Upper lobe of left lung (tissue), 6 donors: ENCODE results near the gene ZNF341. TPM values are rescaled to one million over a fixed set of nuclear protein-coding genes. Genes with fewer than 3 reads are reported as not detected.

Experiments
- ATAC-seq, 2 donors: fragments of 200-7000 bp; cut with Tn5 transposase; one replicate each; pipeline ENCODE4 v1.9.1; 2022; ENCODE audit warnings: mild to moderate bottlenecking in 2 of 2, moderate library complexity in 2 of 2; ENCODE audit not compliant: low FRiP score in 2 of 2
- DNase-seq, 2 donors: peaks; one replicate each; pipeline ENCODE4 v3.0.0-alpha.2; 2019 to 2020
- H3K27ac ChIP-seq, 4 donors: fragments of 200-600 bp; sonication (generic); one replicate each; pipeline ENCODE4 v1.5.1; 2016 to 2019
- H3K27me3 ChIP-seq, 4 donors: fragments of 200-600 bp; sonication (generic); one replicate each; pipeline ENCODE4 v1.5.1; 2017 to 2019
- H3K36me3 ChIP-seq, 4 donors: fragments of 200-600 bp; sonication (generic); one replicate each; pipeline ENCODE4 v1.5.1; 2016 to 2019
- H3K4me1 ChIP-seq, 4 donors: fragments of 200-600 bp; sonication (generic); one replicate each; pipeline ENCODE4 v1.5.1; 2018 to 2019
- H3K4me3 ChIP-seq, 4 donors: fragments of 200-600 bp; sonication (generic); one replicate each; pipeline ENCODE4 v1.5.1; 2017 to 2019; ENCODE audit warnings: mild to moderate bottlenecking in 2 of 4, moderate library complexity in 1 of 4
- H3K9me3 ChIP-seq, 4 donors: fragments of 200-600 bp; sonication (generic); one replicate each; pipeline ENCODE4 v1.5.1; 2018 to 2019
- EP300 ChIP-seq, 4 donors: sonication (generic); formaldehyde crosslinking; IDR thresholded peaks; one replicate each; pipeline ENCODE4 v1.5.1; 2017; ENCODE audit warnings: antibody characterized with exemption in 4 of 4, control low read depth in 2 of 4
- POLR2A ChIP-seq, 4 donors: fragments of 450-650 bp; IDR thresholded peaks; one replicate each; pipeline ENCODE4 v1.5.1; 2016 to 2017; ENCODE audit warnings: antibody characterized with exemption in 4 of 4, mild to moderate bottlenecking in 2 of 4
- POLR2AphosphoS5 ChIP-seq, 2 donors: sonication (generic); formaldehyde crosslinking; IDR thresholded peaks; one replicate each; pipeline ENCODE4 v1.5.1; 2017; ENCODE audit warnings: antibody characterized with exemption in 2 of 2
- WGBS, 2 donors: methylation state at CpG; one replicate each; pipeline ENCODE4 v1.1.5; 2017 to 2018; 5-methylcytosine and 5-hydroxymethylcytosine counted together
- total RNA-seq, 6 donors: library from RNA; depleted of rRNA in 4 of 6; stranded (reverse); fragments of >200 nt in 4 of 6; gene quantifications; one replicate each; pipeline versions ENCODE4 v1.1.0 to v1.2.1, GENCODE V29; 2016 to 2021
- TF ChIP-seq, protein P1 (sequence below), 6 experiments: fragments of 450-650 bp in 4 of 6; fragments of 200-600 bp in 2 of 6; sonication (generic) in 2 of 6; IDR thresholded peaks; one replicate each; pipeline ENCODE4 v1.5.1; 2016 to 2019; ENCODE audit warnings: antibody characterized with exemption in 6 of 6
- donor health status: DM: no; HTN: no; CAD: no; lungs with moderate emphysema.
- donor health status: DM: no; HTN: yes; CAD: no; lungs with severe emphysema.

The ZNF341 gene
- total RNA-seq, 6 donors from 2014 or later: 2.0 to 17.8 (median 5.0) TPM

DNA sequence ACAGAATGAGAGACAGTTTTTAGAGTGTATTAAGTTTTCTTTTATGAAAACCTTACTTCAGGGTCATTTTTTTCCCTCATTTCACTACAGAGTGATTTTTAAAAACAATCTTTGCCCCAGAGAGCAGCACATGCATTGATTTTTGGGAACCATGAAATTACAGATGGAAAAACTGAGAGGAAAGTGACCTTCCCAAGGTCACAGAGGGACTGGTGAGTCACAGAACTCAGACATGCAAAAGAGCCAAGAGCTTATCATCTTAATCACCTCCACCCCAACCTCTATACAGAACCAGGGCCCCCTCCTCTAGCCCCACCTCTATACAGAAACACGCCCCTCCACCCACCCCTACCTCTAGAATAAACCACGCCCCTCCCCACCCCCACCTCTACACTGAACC, 22.4 kb upstream of the ZNF341 start:
- Histone ChIP-seq H3K36me3 (peaks cover 23 to 59% (median 50%) of the 10 kb centered on the region in 4 donors), H3K27me3 (no peaks in the 10 kb centered on the region), H3K27ac (peak overlapping the region in 1 of 4 donors; percentile 44), H3K9me3 (no peaks in the 10 kb centered on the region), H3K4me1 (peaks cover 0 to 17% (median 8%) of the 10 kb centered on the region in 4 donors), H3K4me3 (no peak overlapping the region)
- DNase-seq (no peak), ATAC-seq (peak; percentile 16 to 53)
- TF ChIP-seq POLR2AphosphoS5 (IDR thresholded peaks at IDR 0.05) (no peak), EP300 (IDR thresholded peaks at IDR 0.05) (no peak), POLR2A (IDR thresholded peaks at IDR 0.05) (no peak)
- TF ChIP-seq, protein P1, sequence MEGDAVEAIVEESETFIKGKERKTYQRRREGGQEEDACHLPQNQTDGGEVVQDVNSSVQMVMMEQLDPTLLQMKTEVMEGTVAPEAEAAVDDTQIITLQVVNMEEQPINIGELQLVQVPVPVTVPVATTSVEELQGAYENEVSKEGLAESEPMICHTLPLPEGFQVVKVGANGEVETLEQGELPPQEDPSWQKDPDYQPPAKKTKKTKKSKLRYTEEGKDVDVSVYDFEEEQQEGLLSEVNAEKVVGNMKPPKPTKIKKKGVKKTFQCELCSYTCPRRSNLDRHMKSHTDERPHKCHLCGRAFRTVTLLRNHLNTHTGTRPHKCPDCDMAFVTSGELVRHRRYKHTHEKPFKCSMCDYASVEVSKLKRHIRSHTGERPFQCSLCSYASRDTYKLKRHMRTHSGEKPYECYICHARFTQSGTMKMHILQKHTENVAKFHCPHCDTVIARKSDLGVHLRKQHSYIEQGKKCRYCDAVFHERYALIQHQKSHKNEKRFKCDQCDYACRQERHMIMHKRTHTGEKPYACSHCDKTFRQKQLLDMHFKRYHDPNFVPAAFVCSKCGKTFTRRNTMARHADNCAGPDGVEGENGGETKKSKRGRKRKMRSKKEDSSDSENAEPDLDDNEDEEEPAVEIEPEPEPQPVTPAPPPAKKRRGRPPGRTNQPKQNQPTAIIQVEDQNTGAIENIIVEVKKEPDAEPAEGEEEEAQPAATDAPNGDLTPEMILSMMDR (IDR thresholded peaks at IDR 0.05): no peak
- 73 to 79% methylated on average over 2 of the region's 2 CpGs for WGBS, 2 donors

DNA sequence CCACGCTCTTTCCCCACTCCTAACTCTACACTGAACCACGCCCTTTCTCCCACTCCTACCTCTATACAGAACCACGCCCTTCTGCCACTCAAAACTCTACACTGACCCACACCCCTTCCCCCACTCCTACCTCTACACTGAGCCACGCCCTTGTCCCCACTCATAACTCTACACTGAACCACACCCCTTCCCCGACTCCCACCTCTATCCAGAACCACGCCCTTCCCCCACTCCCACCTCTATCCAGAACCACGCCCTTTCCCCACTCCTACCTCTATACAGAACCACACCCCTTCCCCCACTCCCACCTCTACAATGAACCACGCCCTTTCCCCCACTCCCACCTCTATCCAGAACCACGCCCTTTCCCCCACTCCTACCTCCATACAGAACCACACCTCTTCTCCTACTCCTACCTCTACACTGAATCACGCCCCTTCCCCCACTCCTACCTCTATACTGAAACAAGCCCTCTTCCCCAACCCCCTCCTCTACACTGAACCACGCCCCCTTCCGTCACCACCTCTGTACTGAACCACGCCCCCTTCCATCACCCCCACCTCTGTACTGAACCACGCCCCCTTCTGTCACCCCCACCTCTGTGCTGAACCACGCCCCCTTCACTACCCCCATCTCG, 21.8 kb upstream of the ZNF341 start:
- ATAC-seq (peak in 1 of 2 donors; percentile 35), DNase-seq (peak in 1 of 2 donors; percentile 82)
- 72 to 74% methylated on average over 16 of the region's 16 CpGs for WGBS, 2 donors

DNA sequence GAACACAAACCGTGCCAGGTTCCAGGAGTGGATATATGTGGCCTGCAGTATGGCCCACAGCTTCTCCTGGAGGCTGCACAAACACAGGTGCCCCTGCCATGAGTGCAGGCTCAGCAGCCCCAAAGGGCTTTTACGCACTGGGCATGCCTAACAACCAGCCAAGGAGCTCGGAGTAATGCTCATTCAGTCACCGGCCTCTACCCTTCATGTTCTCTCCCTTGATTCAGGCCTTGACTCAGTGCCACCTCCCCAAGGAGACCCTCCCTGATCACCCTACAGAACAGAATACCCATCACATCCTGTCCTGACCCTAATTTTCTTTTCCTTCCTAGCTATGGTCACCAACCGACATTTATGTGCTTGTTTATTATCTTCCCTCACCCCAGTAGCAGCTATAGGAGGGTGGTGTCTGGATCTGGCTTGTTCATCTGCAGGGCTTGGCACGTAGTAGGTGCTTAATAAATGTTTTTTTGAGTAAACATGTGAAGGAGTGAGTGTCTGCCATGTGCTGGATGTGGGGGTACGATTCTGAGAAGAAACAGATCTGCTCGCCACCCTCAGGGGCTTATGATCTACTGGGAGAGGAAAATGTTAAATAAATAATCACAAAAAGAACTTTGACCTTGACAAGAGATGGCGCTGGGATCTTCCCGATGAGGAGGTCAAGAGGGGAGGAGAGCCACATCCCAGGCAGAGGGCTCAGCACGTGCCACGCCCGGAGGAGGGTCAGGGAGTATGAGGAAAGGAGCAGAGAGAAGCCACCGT, 20.9 kb upstream of the ZNF341 start:
- Histone ChIP-seq H3K27ac (peak overlapping the region in 2 of 4 donors; percentile 40 to 46), H3K9me3 (no peaks in the 10 kb centered on the region), H3K4me3 (no peak overlapping the region), H3K27me3 (no peaks in the 10 kb centered on the region), H3K36me3 (peaks cover 28 to 63% (median 54%) of the 10 kb centered on the region in 4 donors), H3K4me1 (peaks cover 0 to 17% (median 8%) of the 10 kb centered on the region in 4 donors)
- DNase-seq: no peak
- TF ChIP-seq POLR2A (IDR thresholded peaks at IDR 0.05): no peak
- TF ChIP-seq, protein P1 (IDR thresholded peaks at IDR 0.05): no peak
- TF ChIP-seq POLR2AphosphoS5 (IDR thresholded peaks at IDR 0.05): no peak
- no peak for TF ChIP-seq EP300 (IDR thresholded peaks at IDR 0.05)
- WGBS, 2 donors: 63 to 76% methylated on average over 12 to 14 of the region's 14 CpGs
- ATAC-seq: no peak

More for the DNA sequence above, 21.8 kb upstream of the ZNF341 start:
- Histone ChIP-seq H3K4me3 (no peak overlapping the region), H3K4me1 (peaks cover 0 to 17% (median 8%) of the 10 kb centered on the region in 4 donors), H3K27me3 (no peaks in the 10 kb centered on the region), H3K9me3 (no peaks in the 10 kb centered on the region), H3K27ac (peak overlapping the region in 1 of 4 donors; percentile 46), H3K36me3 (peaks cover 28 to 63% (median 53%) of the 10 kb centered on the region in 4 donors)
- TF ChIP-seq, protein P1 (IDR thresholded peaks at IDR 0.05): no peak
- no peak for TF ChIP-seq POLR2AphosphoS5 (IDR thresholded peaks at IDR 0.05)
- TF ChIP-seq POLR2A (IDR thresholded peaks at IDR 0.05): no peak
- TF ChIP-seq EP300 (IDR thresholded peaks at IDR 0.05): no peak

DNA sequence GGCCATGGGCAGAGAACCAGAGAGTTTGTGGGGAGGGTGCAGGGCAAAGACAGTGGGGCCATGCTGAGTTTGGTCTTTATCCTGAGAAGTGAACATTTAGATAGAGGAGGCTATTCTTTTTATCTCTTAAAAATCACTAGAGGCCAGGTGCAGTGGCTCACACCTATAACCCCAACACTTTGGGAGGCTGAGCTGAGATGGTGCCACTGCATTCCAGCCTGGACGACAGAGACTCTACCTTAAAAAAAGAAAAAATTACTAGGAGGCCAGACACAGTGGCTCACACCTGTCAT, 20.4 kb upstream of the ZNF341 start:
- no peak for DNase-seq
- Histone ChIP-seq H3K36me3 (peaks cover 28 to 59% (median 51%) of the 10 kb centered on the region in 4 donors), H3K4me1 (peaks cover 0 to 17% (median 8%) of the 10 kb centered on the region in 4 donors), H3K27ac (no peak overlapping the region), H3K4me3 (no peak overlapping the region), H3K27me3 (no peaks in the 10 kb centered on the region), H3K9me3 (no peaks in the 10 kb centered on the region)
- TF ChIP-seq, protein P1 (IDR thresholded peaks at IDR 0.05): no peak
- ATAC-seq: no peak
- 0 to 67% methylated on average over 1 of the region's 1 CpG for WGBS, 2 donors
